HCT116 (cell line): ENCODE data around the gene SH3RF2. TPM values are rescaled to one million over a fixed set of nuclear protein-coding genes. Genes with fewer than 3 reads are reported as not detected.
"Not testable (repeated sequence)": the region's sequence is repeated elsewhere in the genome, so short reads cannot be mapped to it uniquely, and the experiment has no call there.

Source experiments
- ATAC-seq: fragments of 200-7000 bp; cut with Tn5 transposase; 2 replicates; pipeline ENCODE4 v1.9.1; 2020; ENCODE audit warnings: mild to moderate bottlenecking, moderate library complexity
- BruUV-seq: library from RNA; stranded (reverse); fragments of 400-500 nt; replicated peaks from 2 replicates; lab custom pipeline; 2021; lab: Mats Ljungman, UMichigan
- CTCF ChIA-PET: fragments of 300-600 bp; sonication (Branson Sonifier 250); formaldehyde crosslinking; loops from one replicate; lab custom pipeline; 2021; ENCODE audit warnings: antibody characterized with exemption; lab: Charles Lee
- POLR2A ChIA-PET: fragments of 300-600, 350-600 bp; sonication (Branson Sonifier 250); formaldehyde crosslinking; loops from one replicate; lab custom pipeline; 2021; ENCODE audit warnings: antibody characterized with exemption; lab: Charles Lee
- RAD21 ChIA-PET, 2 experiments: fragments of 300-600 bp; sonication (Branson Sonifier 250); formaldehyde crosslinking; loops; one replicate each; lab custom pipeline; 2023; ENCODE audit warnings: low total read pairs in 2 of 2; ENCODE audit not compliant: uncharacterized antibody in 2 of 2, unreplicated experiment in 2 of 2, low non-redundant PET in 1 of 2; lab: Charles Lee
- DNase-seq: peaks from one replicate; pipeline ENCODE4 v3.0.0-alpha.2; 2010; ENCODE audit warnings: low read depth, low spot score
- H2AFZ ChIP-seq: fragments of 200-600 bp; shearing (Covaris generic), sonication (generic); 2 replicates; pipeline ENCODE4 v1.6.1; 2017; ENCODE audit warnings: low read depth, mixed run types, mixed read lengths, antibody characterized with exemption, low read length; ENCODE audit not compliant: poor library complexity, severe bottlenecking
- H3K27ac ChIP-seq: 2 replicates; pipeline ENCODE4 v1.5.1; 2012; ENCODE audit warnings: low read depth, low read length
- H3K27me3 ChIP-seq: fragments of 200-600 bp; sonication (generic); 2 replicates; pipeline ENCODE4 v1.6.1; 2016; ENCODE audit warnings: mixed run types, low read length, mixed read lengths; ENCODE audit not compliant: insufficient read depth
- H3K36me3 ChIP-seq, 2 experiments: fragments of 200-500 bp in 1 of 2; fragments of 200-600 bp in 1 of 2; sonication (Bioruptor generic) in 1 of 2; sonication (generic) in 1 of 2; 2 replicates each; pipeline versions ENCODE4 v1.5.1 to v1.6.1; 2014 to 2016; ENCODE audit warnings: low read length in 2 of 2, inconsistent platforms in 1 of 2, mixed read lengths in 1 of 2, mixed run types in 1 of 2; ENCODE audit not compliant: insufficient read depth in 2 of 2, control insufficient read depth in 1 of 2
- H3K4me1 ChIP-seq, 2 experiments: fragments of 200-600 bp in 1 of 2; sonication (generic) in 1 of 2; 2 replicates each; pipeline versions ENCODE4 v1.5.1 to v1.6.1; 2012 to 2017; ENCODE audit warnings: low read length in 2 of 2, inconsistent platforms in 1 of 2, mild to moderate bottlenecking in 1 of 2, mixed read lengths in 1 of 2, mixed run types in 1 of 2, moderate library complexity in 1 of 2; ENCODE audit not compliant: insufficient read depth in 2 of 2, control insufficient read depth in 1 of 2
- H3K4me2 ChIP-seq: fragments of 200-600 bp; sonication (generic); 2 replicates; pipeline ENCODE4 v1.6.1; 2017; ENCODE audit warnings: mixed run types, low read length, mixed read lengths
- H3K4me3 ChIP-seq, 2 experiments: fragments of 200-600 bp in 1 of 2; sonication (generic) in 1 of 2; replicated peaks in 1 of 2; 2 replicates each; pipeline ENCODE4 v1.5.1; 2011 to 2016; ENCODE audit warnings: low read length in 2 of 2, control low read depth in 1 of 2, low read depth in 1 of 2, mild to moderate bottlenecking in 1 of 2, mixed read lengths in 1 of 2, mixed run types in 1 of 2
- H3K79me2 ChIP-seq: fragments of 200-600 bp; sonication (generic); 2 replicates; pipeline ENCODE4 v1.6.1; 2017; ENCODE audit warnings: mild to moderate bottlenecking, mixed run types, low read length, moderate library complexity, mixed read lengths; ENCODE audit not compliant: insufficient read depth
- H3K9ac ChIP-seq: fragments of 200-600 bp; sonication (generic); 2 replicates; pipeline ENCODE4 v1.6.1; 2016; ENCODE audit warnings: low read length, mixed read lengths
- H3K9me2 ChIP-seq: fragments of 200-600 bp; sonication (generic), shearing (Covaris generic); 2 replicates; pipeline ENCODE4 v1.6.1; 2017; ENCODE audit warnings: mixed run types, mild to moderate bottlenecking, moderate library complexity; ENCODE audit not compliant: insufficient read depth
- H3K9me3 ChIP-seq, 2 experiments: fragments of 200-500 bp in 1 of 2; fragments of 200-600 bp in 1 of 2; sonication (Bioruptor generic) in 1 of 2; sonication (generic) in 1 of 2; 2 replicates each; pipeline ENCODE4 v1.6.1; 2014 to 2017; ENCODE audit warnings: low read length in 2 of 2, mixed read lengths in 2 of 2, inconsistent platforms in 1 of 2, low read depth in 1 of 2, mild to moderate bottlenecking in 1 of 2, mixed run types in 1 of 2, moderate library complexity in 1 of 2; ENCODE audit not compliant: control insufficient read depth in 1 of 2, insufficient read depth in 1 of 2
- H4K20me1 ChIP-seq: fragments of 200-600 bp; sonication (generic), shearing (Covaris generic); 2 replicates; pipeline ENCODE4 v1.6.1; 2017; ENCODE audit warnings: mixed run types, mild to moderate bottlenecking, moderate library complexity; ENCODE audit not compliant: insufficient read depth
- CBX3 ChIP-seq: IDR thresholded peaks from 2 replicates; pipeline ENCODE4 v1.6.1; 2012; ENCODE audit warnings: low read depth
- EZH2phosphoT487 ChIP-seq: fragments of 200-600 bp; IDR thresholded peaks from 2 replicates; pipeline ENCODE4 v1.6.1; 2018; ENCODE audit warnings: antibody characterized with exemption, borderline replicate concordance
- FOSL1 ChIP-seq: IDR thresholded peaks from 2 replicates; pipeline ENCODE4 v1.6.1; 2012; ENCODE audit warnings: low read depth
- MAX ChIP-seq: IDR thresholded peaks from 2 replicates; pipeline ENCODE4 v1.6.1; 2012
- RAD21 ChIP-seq: IDR thresholded peaks from 2 replicates; pipeline ENCODE4 v1.6.1; 2012; ENCODE audit warnings: low read depth, mild to moderate bottlenecking
- REST ChIP-seq: IDR thresholded peaks from 2 replicates; pipeline ENCODE4 v1.6.1; 2012; ENCODE audit warnings: low read depth
- SIN3A ChIP-seq: IDR thresholded peaks from 2 replicates; pipeline ENCODE4 v1.6.1; 2012; ENCODE audit warnings: low read depth
- YY1 ChIP-seq: IDR thresholded peaks from 2 replicates; pipeline ENCODE4 v1.6.1; 2011; ENCODE audit warnings: low read length, low read depth, moderate library complexity, mild to moderate bottlenecking; ENCODE audit not compliant: insufficient replicate concordance; ENCODE audit errors: extremely low read depth
- ZBTB33 ChIP-seq: IDR thresholded peaks from 2 replicates; pipeline ENCODE4 v1.6.1; 2011; ENCODE audit warnings: mild to moderate bottlenecking, low read length, moderate library complexity; ENCODE audit not compliant: insufficient replicate concordance; ENCODE audit errors: extremely low read depth
- ZFX ChIP-seq: fragments of 450-650 bp; IDR thresholded peaks from 2 replicates; pipeline ENCODE4 v1.6.1; 2017
- ZNF274 ChIP-seq: fragments of 200-500 bp; sonication (Bioruptor generic); IDR thresholded peaks from 2 replicates; pipeline ENCODE4 v1.6.1; 2014; ENCODE audit warnings: mild to moderate bottlenecking, low read depth, low read length, inconsistent platforms
- intact Hi-C: fragments of 100-400 bp; cut with micrococcal nuclease; formaldehyde crosslinking; loops from 2 replicates; pipeline ENCODE4 v1.10.0; 2022
- total RNA-seq: library from RNA; stranded (reverse); gene quantifications from one replicate; pipeline ENCODE4 v1.2.1, GENCODE V29; 2021; ENCODE audit not compliant: unreplicated experiment

Gene SH3RF2
- total RNA-seq, 1 experiment from 2014 or later: 14.3 TPM

GRCh38 chr5:145887976-145888574 lies 48.3 kb upstream of the SH3RF2 start (continued):
- TF ChIP-seq ZNF274 (no peak), YY1 (no peak), EZH2phosphoT487 (no peak)

GRCh38 chr5:145889611-145890010 lies 46.8 kb upstream of the SH3RF2 start:
- POLR2A ChIA-PET: no interaction called here
- Histone ChIP-seq H3K4me2 (no peak overlapping the region), H2AFZ (no peak overlapping the region), H3K9me3 (no peaks in the 10 kb centered on the region), H3K27ac (no peak overlapping the region), H3K27me3 (no peaks in the 10 kb centered on the region), H3K36me3 (no peaks in the 10 kb centered on the region), H3K79me2 (no peaks in the 10 kb centered on the region), H4K20me1 (no peaks in the 10 kb centered on the region), H3K4me3 (no peak overlapping the region), H3K9ac (no peak overlapping the region), H3K4me1 (no peaks in the 10 kb centered on the region), H3K9me2 (no peaks in the 10 kb centered on the region)
- DNase-seq (no peak), ATAC-seq (no peak)
- CTCF ChIA-PET: no interaction called here
- RAD21 ChIA-PET: no interaction called here
- TF ChIP-seq ZNF274 (no peak), YY1 (no peak), ZBTB33 (no peak), SIN3A (no peak), RAD21 (no peak), MAX (no peak), FOSL1 (no peak), REST (no peak), EZH2phosphoT487 (no peak), ZFX (no peak), CBX3 (no peak)
- intact Hi-C loops: loop anchor here (2.0 to 5.0 kb wide), 3 partner anchors 187 to 1687 kb away; no protein-coding TSS in a partner anchor
- BruUV-seq: no TSS peak

- BruUV-seq, DNase-seq, RAD21 ChIA-PET, CTCF ChIA-PET, H3K9ac ChIP-seq, H3K4me3 ChIP-seq, H3K9me3 ChIP-seq, H3K9me2 ChIP-seq, POLR2A ChIA-PET, H3K27ac ChIP-seq, H3K36me3 ChIP-seq, H3K79me2 ChIP-seq, H3K27me3 ChIP-seq, H2AFZ ChIP-seq, H3K4me2 ChIP-seq, intact Hi-C loops, ATAC-seq, H3K4me1 ChIP-seq, H4K20me1 ChIP-seq: not testable (repeated sequence)
Observed at GRCh38 chr5:145891378-145891777, 45.0 kb upstream of the SH3RF2 start.
